SH-SY5Y (cell line): ENCODE measurements around the gene LRGUK.

Experiments
- GATA2 ChIP-seq: IDR thresholded peaks from 2 replicates; pipeline ENCODE4 v1.6.1; 2011; ENCODE audit warnings: mild to moderate bottlenecking, low read depth, low read length
- GATA3 ChIP-seq: IDR thresholded peaks from 2 replicates; pipeline ENCODE4 v1.6.1; 2011; ENCODE audit warnings: low read depth, mild to moderate bottlenecking, low read length, moderate library complexity

GRCh38 chr7:134101716-134102115 is 25.4 kb upstream of the LRGUK start:
- TF ChIP-seq GATA2 (no peak), GATA3 (no peak)
